Right lobe of liver (tissue), 6 donors: Measurements from ENCODE around the gene CSF1. TPM values are rescaled to one million over a fixed set of nuclear protein-coding genes. Genes with fewer than 3 reads are reported as not detected.

ENCODE experiments used
- ATAC-seq, 4 donors: fragments of 200-7000 bp; cut with Tn5 transposase; one replicate each; pipeline ENCODE4 v1.9.1; 2020; ENCODE audit warnings: mild to moderate bottlenecking in 4 of 4, moderate library complexity in 4 of 4
- DNase-seq, 3 donors: peaks; one replicate each; pipeline ENCODE4 v3.0.0-alpha.2; 2020
- H3K27ac ChIP-seq, 3 donors: fragments of 200-600 bp; one replicate each; pipeline ENCODE4 v1.8.0; 2022
- H3K27me3 ChIP-seq, 2 donors: fragments of 200-600 bp; one replicate each; pipeline ENCODE4 v1.8.0; 2022
- H3K36me3 ChIP-seq, 4 donors: fragments of 200-600 bp; sonication (generic) in 1 of 4; one replicate each; pipeline versions ENCODE4 v1.5.1 to v1.8.0; 2017 to 2022; ENCODE audit warnings: control low read depth in 1 of 4
- H3K4me1 ChIP-seq, 4 donors: fragments of 200-600 bp; sonication (generic) in 1 of 4; one replicate each; pipeline versions ENCODE4 v1.5.1 to v1.8.0; 2017 to 2022; ENCODE audit warnings: control low read depth in 1 of 4
- H3K4me3 ChIP-seq, 3 donors: fragments of 200-600 bp; one replicate each; pipeline ENCODE4 v1.8.0; 2022
- H3K9me3 ChIP-seq, 4 donors: fragments of 200-600 bp; sonication (generic) in 1 of 4; one replicate each; pipeline versions ENCODE4 v1.5.1 to v1.8.0; 2017 to 2022; ENCODE audit warnings: control low read depth in 1 of 4
- CTCF ChIP-seq, 4 donors: fragments of 200-600 bp in 3 of 4; fragments of 450-650 bp in 1 of 4; IDR thresholded peaks; one replicate each; pipeline versions ENCODE4 v1.5.1 to v1.8.0; 2016 to 2022; ENCODE audit warnings: antibody characterized with exemption in 4 of 4, mild to moderate bottlenecking in 2 of 4
- POLR2A ChIP-seq: fragments of 450-650 bp; IDR thresholded peaks from one replicate; pipeline ENCODE4 v1.6.1; 2017; ENCODE audit warnings: antibody characterized with exemption, mild to moderate bottlenecking
- WGBS: methylation state at CpG from one replicate; pipeline ENCODE4 v1.1.6; 2018; ENCODE audit warnings: low coverage, low lambda C conversion rate; ENCODE audit not compliant: insufficient coverage; ENCODE audit errors: missing lambda C conversion rate; 5-methylcytosine and 5-hydroxymethylcytosine counted together
- intact Hi-C, 2 donors: fragments of 100-400 bp; cut with DNase I; formaldehyde crosslinking; loops; one replicate each; pipeline versions ENCODE4 v1.11.2 to v1.14.1; 2022
- total RNA-seq, 6 experiments: library from RNA; depleted of rRNA in 2 of 6; stranded (reverse); fragments of >200 nt in 2 of 6; fragmentation: NEBNext Ultra II Directional in 3 of 6; extraction: Animal tissue kit (Norgen Biotek cat#: 25700) in 3 of 6; gene quantifications; one replicate each; pipeline versions ENCODE4 v1.1.0 to v1.2.4, GENCODE V29; 2016 to 2023
- donor health status: DM: no; HTN: yes; CAD: no.
- donor health status: DM: no; HTN: no; CAD: no.
- donor health status: DM: no; HTN: no; CAD: no.
- donor health status: DM: no; HTN: yes; CAD: no.
- donor health status: DM: no; HTN: yes; CAD: no.

The CSF1 gene
- total RNA-seq, 6 experiments from 2014 or later: 4.8 to 44.1 (median 22.0) TPM

DNA sequence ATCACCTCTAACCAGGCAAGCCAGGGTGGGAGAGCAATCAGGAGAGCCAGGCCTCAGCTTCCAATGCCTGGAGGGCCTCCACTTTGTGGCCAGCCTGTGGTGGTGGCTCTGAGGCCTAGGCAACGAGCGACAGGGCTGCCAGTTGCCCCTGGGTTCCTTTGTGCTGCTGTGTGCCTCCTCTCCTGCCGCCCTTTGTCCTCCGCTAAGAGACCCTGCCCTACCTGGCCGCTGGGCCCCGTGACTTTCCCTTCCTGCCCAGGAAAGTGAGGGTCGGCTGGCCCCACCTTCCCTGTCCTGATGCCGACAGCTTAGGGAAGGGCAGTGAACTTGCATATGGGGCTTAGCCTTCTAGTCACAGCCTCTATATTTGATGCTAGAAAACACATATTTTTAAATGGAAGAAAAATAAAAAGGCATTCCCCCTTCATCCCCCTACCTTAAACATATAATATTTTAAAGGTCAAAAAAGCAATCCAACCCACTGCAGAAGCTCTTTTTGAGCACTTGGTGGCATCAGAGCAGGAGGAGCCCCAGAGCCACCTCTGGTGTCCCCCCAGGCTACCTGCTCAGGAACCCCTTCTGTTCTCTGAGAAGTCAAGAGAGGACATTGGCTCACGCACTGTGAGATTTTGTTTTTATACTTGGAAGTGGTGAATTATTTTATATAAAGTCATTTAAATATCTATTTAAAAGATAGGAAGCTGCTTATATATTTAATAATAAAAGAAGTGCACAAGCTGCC, 19.8 kb downstream of the CSF1 start:
- DNase-seq: peak in 1 of 3 donors; percentile 44
- 74% methylated on average over 5 of the region's 9 CpGs for WGBS
- intact Hi-C loops: no loop called here
- peaks cover 0 to 17% (median 7%) of the 10 kb centered on the region in 4 donors for H3K36me3 ChIP-seq
- H3K27me3 ChIP-seq: no peaks in the 10 kb centered on the region
- peaks cover 2 to 68% (median 35%) of the 10 kb centered on the region in 4 donors for H3K4me1 ChIP-seq
- TF ChIP-seq POLR2A: no peak
- TF ChIP-seq CTCF (IDR thresholded peaks at IDR 0.05): no peak
- H3K27ac ChIP-seq: peak overlapping the region in 2 of 3 donors; percentile 51 to 55
- H3K9me3 ChIP-seq: no peaks in the 10 kb centered on the region
- H3K4me3 ChIP-seq: no peak overlapping the region
- ATAC-seq: no peak

- ATAC-seq (peak; percentile 34 to 73 (median 53)), DNase-seq (peak; percentile 81 to 90 (median 81))
- peak overlapping the region; percentile 48 to 55 (median 51) for H3K27ac ChIP-seq
- no peak for TF ChIP-seq POLR2A
- no peak for TF ChIP-seq CTCF (IDR thresholded peaks at IDR 0.05)
- no peak overlapping the region for H3K4me3 ChIP-seq
- H3K9me3 ChIP-seq: no peaks in the 10 kb centered on the region
- H3K36me3 ChIP-seq: peaks cover 0 to 14% (median 5%) of the 10 kb centered on the region in 4 donors
- WGBS: 48% methylated on average over 5 of the region's 10 CpGs
- peaks cover 2 to 77% (median 38%) of the 10 kb centered on the region in 4 donors for H3K4me1 ChIP-seq
- intact Hi-C loops: no loop called here
- no peaks in the 10 kb centered on the region for H3K27me3 ChIP-seq
These were observed 20.6 kb downstream of the CSF1 start for GRCh38 chr1:109931189-109931731.

- H3K27ac ChIP-seq: peak overlapping the region in 1 of 3 donors; percentile 55
- no peaks in the 10 kb centered on the region for H3K27me3 ChIP-seq
- ATAC-seq (no peak), DNase-seq (no peak)
- peaks cover 0 to 10% (median 5%) of the 10 kb centered on the region in 4 donors for H3K36me3 ChIP-seq
- H3K4me3 ChIP-seq: no peak overlapping the region
- peaks cover 2 to 77% (median 37%) of the 10 kb centered on the region in 4 donors for H3K4me1 ChIP-seq
- WGBS: 100% methylated on average over 1 of the region's 3 CpGs
- TF ChIP-seq CTCF (IDR thresholded peaks at IDR 0.05) (no peak), POLR2A (no peak)
- H3K9me3 ChIP-seq: no peaks in the 10 kb centered on the region
- intact Hi-C loops: no loop called here
These were observed 21.4 kb downstream of the CSF1 start for GRCh38 chr1:109931911-109932636.

- no CpG with 5 or more reads among the region's 5 CpGs for WGBS
- no peak overlapping the region for H3K4me3 ChIP-seq
- H3K36me3 ChIP-seq: peaks cover 0 to 10% (median 5%) of the 10 kb centered on the region in 4 donors
- no peaks in the 10 kb centered on the region for H3K27me3 ChIP-seq
- peaks cover 0 to 3% (median 0%) of the 10 kb centered on the region in 4 donors for H3K9me3 ChIP-seq
- intact Hi-C loops: no loop called here
- peak overlapping the region in 1 of 3 donors; percentile 4 for H3K27ac ChIP-seq
- DNase-seq (peak in 1 of 3 donors; percentile 25), ATAC-seq (no peak)
- H3K4me1 ChIP-seq: peaks cover 2 to 71% (median 32%) of the 10 kb centered on the region in 4 donors
- TF ChIP-seq POLR2A: no peak
- TF ChIP-seq CTCF (IDR thresholded peaks at IDR 0.05): no peak
These were observed 22.0 kb downstream of the CSF1 start for GRCh38 chr1:109932679-109933078.
